Activated CD4-positive, alpha-beta T cell treated with anti-CD3 and anti-CD28 coated beads for 24 hours (primary cell): ENCODE results near the gene GPR153.
"Not testable (repeated sequence)": the region's sequence is repeated elsewhere in the genome, so short reads cannot be mapped to it uniquely, and the experiment has no call there.

Experiments used
- DNase-seq, 2 donors: peaks; one replicate each; pipeline ENCODE4 v3.0.0-alpha.2; 2020; ENCODE audit warnings: low read depth in 2 of 2

GPR153 gene

DNA sequence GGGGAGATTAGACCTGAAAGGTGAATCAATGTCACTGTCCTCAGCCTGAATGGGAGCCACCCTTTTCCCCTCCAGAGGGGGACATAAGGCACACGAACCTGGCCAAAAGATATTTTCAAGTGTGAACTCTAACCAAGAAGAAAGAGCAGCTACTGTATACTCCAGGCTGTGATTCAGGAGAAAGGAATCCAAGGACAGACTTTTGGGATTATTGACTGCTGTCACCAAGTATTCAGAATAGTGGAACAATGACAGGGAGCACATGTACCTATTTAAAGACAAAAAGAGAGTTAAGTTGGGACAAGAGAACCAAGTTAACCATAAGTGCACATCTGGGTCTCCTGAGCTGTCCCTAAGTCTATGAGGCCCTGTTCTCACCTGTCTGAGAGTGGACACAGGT, 27.5 kb downstream of the GPR153 start:
- no peak for DNase-seq

- DNase-seq: no peak
Measured at GRCh38 chr1:6225651-6226050, 35.2 kb downstream of the GPR153 start.

- DNase-seq: no peak
Measured at GRCh38 chr1:6224718-6225117, 36.2 kb downstream of the GPR153 start.

DNA sequence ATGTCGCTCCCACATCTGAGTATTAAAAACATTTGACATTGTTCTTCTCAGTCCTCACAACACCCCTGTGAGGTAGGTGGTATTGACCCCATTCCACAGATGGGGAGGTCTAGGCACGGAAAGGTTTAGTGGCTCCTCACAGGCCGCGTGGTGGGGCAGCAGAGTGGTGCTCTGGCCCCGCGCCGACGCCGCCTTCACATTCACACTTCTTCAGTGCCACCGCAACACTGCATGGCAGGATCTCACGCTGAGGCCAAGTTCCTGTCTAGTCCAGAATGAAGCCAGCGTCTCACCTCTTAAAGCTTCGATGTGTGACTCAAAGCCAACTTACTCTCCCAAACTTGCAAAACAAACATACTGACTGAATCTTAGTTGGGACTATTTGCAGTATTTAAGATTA, 37.3 kb downstream of the GPR153 start:
- no peak for DNase-seq

DNA sequence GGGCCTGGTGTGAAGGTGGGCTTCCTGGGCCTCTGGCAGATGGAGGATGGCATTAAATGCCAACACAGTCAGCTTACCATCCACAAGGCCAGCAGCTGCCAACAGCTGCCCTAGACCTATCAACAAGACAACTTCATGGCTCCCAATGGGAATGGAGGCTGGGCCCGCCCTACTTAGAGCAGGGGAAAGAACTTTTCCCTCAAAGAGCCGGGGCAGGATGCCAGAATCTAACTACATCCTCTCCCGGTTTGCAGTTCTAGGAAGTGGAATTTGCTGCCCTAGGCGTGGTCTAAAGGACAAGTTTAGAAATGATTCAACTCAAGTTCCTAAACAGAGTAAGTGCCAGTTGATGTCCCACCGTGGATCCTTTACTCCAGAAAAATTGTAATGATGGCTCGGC, 38.3 kb downstream of the GPR153 start:
- no peak for DNase-seq

- DNase-seq: no peak
Measured at GRCh38 chr1:6221210-6221784, 39.6 kb downstream of the GPR153 start.

DNA sequence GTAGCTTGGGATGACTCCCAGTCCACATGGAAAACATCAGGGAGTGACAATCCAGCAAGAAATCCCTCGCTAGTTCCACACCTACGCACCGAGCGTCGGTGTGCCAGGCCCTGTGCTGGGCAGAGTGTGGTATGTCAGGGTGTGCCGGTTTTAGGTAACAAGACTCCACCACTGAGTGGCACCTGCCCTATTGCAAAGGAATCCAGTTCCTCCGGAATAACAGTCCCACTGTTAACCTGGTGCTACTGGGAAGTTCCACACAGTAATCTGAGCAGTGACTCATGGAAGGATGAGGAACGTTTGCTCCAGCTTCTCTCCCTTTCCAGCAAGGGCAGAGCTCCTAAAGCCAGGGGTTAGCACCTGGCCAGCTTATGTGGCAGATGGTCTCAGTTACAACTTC, 40.7 kb downstream of the GPR153 start:
- DNase-seq: no peak

GRCh38 chr1:6219641-6220040, 41.3 kb downstream of the GPR153 start:
- not testable (repeated sequence) for DNase-seq

DNA sequence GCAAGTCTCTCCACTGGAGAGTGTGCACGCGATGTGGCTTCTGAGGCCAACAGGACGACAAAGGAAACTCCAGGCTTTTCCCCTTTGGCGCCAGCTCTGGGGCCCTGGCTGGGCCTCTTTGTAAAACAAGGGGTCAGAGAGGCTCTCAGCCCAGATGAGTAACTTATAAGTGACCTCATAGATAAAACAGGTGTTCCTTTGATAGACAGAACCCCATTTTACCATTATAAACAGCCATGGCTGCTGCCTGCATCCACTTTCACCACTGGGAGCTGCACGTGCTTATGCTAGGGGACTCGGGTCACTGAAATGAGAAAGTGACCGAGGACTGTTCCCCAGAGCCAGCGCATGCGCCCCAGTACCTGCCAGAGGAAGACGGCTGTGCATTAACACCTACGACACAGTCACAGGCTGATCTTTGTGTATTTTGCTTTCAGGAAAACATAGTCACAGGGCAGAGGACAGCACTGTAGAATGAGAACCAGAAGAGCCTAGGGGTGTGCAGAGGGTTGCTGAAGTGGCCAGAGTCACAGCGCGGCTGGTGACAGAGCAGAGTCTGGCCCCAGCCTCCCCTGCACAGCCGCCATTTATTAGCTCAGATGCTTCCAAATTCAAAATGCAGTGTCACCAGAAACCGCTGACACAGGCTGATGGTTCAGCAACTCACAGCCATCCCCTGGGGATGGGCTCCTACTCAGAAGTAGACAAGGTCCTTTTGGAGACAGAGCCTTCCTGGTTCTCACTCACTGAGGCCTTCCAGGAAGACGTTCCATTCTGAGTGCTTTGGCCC, 42.3 kb downstream of the GPR153 start:
- no peak for DNase-seq

- no peak for DNase-seq
Measured at GRCh38 chr1:6212193-6212959, 48.5 kb downstream of the GPR153 start.

DNA sequence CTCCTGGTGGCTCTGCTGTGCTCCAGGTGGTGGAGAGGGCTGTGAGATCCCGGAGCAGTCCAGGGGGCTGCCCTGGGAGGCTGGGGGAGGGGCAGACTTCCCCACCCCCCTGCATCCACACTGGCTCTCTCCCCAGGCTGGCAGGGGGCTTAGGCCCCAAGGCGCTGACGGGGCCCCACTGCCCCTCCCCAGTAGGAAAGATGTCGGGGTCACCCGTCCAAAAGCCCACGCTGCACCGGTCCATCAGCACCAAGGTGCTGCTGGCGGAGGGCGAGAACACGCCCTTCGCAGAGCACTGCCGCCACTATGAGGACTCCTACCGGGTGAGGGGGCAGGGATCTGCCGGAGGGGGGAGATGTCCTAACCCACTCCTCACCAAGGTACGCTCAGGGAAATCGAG, 49.2 kb downstream of the GPR153 start:
- no peak for DNase-seq

DNA sequence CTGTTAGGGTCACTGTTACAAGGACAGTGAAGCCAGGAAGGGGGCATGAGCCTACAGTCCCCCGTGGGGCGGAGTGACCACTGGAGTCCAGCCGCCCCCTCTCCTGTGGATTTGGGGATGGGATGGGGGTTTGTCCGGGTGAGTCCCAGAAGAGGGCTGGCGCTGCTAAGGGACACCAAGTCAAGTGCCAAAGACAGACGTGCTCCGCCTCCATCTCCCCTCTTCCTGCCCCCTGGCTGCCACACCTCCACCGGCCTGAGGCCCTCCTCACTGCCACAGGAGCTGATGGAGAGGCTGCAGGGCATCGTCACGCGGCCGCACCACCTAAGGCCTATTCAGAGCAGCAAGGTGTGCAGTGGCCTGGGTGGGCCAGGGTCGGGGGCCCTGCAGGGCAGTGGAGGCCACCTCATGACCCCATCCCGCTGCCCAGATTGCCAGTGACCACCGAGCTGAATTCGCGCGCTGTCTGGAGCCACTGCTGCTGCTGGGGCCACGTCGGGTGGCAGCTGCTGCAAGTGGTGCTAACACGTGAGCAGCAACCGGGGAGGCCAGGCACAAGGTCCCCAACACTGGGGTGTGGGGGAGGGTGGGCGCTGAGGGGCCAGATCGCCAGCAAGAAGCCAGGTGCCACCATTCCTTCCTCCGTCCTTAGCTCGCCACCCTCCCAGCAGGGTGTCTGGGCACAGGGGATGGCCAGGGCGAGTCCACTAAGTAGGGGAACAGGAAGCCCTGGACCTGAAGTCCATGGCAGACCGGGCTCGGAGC, 50.1 kb downstream of the GPR153 start:
- no peak for DNase-seq

DNA sequence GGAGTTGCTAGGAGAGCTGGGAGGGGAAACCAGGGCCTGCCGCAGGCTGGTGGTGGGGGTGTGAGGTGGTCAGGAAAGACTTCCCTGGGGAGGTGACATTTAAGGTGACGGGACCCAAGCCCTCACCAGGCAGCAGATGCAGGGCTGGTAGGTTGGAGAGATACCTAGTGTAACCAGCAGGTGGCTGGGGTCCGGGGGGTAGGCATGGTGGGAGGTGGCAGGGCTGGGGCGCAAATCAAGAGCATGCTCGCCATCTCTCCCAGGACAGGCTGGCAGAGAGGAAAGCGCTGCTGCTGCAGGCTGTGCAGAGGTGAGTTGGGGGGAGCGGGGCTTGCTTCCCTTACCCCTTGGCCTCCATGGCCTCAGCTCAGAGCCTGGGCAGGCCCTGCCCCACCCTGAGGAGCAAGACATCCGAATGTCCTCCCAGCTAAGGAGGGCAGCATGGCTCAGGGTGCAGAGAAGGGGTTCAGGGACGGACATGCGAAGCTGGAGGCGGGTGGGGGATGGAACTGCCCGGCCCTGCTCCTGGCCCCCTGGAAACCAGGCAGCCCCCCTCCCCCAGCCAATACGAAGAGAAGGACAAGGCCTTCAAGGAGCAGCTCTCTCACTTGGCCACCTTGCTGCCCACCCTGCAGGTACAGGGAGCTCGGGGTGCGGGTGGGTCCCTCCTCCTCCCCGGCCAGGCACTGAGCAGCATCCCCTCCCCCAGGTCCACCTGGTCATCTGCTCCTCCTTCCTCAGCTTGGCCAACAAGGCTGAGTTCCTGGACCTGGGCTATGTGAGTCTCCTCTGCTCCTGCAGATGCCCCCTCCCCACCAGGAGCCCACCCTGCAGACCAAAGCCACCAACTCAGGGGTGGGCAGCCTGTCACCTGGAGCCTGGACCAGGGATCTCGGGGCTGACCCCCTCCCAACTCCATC, 51.0 kb downstream of the GPR153 start:
- DNase-seq: no peak

DNA sequence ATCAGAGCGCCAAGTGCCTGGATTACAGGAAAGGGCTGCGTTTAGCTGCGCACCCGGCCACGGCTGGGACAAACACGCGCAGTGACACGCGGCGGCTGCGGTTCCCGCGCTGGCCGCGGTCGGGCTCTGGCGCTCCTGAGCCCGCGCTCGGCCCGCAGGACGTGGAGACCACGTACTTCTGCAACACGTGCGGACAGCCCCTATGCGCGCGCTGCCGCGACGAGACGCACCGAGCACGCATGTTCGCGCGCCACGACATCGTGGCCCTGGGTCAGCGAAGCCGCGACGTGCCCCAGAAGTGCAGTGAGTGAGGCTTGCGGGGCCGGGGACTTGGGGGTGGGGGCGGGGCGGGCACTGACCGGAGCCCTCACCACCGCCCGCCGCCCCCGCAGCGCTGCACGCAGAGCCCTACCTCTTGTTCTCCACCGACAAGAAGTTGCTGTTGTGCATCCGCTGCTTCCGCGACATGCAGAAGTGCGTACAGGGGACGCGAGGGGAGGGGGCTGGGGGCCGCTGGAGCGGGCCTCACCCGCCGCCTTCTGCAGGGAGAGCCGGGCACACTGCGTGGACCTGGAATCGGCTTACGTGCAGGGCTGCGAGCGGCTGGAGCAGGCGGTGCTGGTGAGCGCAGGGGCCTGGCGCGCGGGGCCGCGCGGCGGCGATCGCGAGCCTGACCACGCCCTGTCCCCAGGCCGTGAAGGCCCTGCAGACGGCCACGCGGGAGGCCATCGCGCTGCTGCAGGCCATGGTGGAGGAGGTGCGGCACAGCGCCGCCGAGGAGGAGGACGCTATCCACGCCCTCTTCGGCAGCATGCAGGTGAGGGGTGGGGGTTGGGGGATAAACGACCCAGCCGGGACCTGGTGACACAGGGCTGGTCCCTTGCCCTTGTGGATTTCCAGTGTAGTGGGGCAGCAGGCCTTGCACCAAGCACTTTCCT, 51.9 kb downstream of the GPR153 start:
- DNase-seq: no peak

- DNase-seq: no peak
Measured at GRCh38 chr1:6207921-6208320, 53.0 kb downstream of the GPR153 start.

- no peak for DNase-seq
Measured at GRCh38 chr1:6207075-6207885, 53.6 kb downstream of the GPR153 start.

DNA sequence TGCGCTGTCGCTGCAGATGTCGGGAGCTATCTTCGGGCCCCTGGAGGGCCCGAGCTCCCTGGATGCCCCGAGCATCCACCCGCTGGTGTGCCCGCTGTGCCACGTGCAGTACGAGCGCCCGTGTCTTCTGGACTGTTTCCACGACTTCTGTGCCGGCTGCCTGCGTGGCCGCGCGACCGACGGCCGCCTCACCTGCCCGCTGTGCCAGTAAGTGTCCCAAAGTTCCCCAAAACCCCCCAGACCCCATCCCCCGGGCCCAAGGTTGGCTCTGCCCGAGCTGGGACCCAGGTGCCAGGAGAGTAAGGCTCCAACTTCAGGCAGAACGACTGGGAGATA, 54.4 kb downstream of the GPR153 start:
- no peak for DNase-seq

- DNase-seq: peak; percentile 42 to 59
Measured at GRCh38 chr1:6205849-6206519, 54.9 kb downstream of the GPR153 start, which contains the start of gene RNF207. TSS of gene RNF207 (plus strand) at chr1:6206119. CDS start at chr1:6206536, 417 bp downstream.

DNA sequence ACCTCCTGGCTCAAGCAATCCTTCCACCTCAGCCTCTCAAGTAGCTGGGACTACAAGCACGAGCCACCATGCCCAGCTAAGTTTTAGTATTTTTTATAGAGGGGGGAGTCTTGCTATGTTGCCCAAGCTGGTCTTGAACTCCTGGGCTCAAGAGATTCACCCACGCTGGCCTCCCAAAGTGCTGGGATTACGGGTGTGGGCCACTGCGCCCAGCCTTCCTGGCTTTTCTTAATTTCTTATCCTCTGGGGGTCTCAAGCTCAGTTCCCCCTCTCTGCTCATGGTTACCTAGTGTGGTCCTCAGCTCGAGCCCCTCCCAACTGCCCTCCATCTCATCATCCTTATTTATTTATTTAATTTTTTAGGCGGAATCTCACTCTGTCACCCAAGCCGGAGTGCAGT, 58.6 kb downstream of the GPR153 start:
- no peak for DNase-seq
